ENCODE measurements around the gene PEX14. TPM values are rescaled to one million over a fixed set of nuclear protein-coding genes. Genes with fewer than 3 reads are reported as not detected.

PEX14 gene
- total and polyA plus RNA-seq, 9 of the 15 experiments (the other 6 are each of a cell fraction or from before 2014, with no cell fraction given), result 2.6 to 45.7 (median 22.7) TPM

DNA sequence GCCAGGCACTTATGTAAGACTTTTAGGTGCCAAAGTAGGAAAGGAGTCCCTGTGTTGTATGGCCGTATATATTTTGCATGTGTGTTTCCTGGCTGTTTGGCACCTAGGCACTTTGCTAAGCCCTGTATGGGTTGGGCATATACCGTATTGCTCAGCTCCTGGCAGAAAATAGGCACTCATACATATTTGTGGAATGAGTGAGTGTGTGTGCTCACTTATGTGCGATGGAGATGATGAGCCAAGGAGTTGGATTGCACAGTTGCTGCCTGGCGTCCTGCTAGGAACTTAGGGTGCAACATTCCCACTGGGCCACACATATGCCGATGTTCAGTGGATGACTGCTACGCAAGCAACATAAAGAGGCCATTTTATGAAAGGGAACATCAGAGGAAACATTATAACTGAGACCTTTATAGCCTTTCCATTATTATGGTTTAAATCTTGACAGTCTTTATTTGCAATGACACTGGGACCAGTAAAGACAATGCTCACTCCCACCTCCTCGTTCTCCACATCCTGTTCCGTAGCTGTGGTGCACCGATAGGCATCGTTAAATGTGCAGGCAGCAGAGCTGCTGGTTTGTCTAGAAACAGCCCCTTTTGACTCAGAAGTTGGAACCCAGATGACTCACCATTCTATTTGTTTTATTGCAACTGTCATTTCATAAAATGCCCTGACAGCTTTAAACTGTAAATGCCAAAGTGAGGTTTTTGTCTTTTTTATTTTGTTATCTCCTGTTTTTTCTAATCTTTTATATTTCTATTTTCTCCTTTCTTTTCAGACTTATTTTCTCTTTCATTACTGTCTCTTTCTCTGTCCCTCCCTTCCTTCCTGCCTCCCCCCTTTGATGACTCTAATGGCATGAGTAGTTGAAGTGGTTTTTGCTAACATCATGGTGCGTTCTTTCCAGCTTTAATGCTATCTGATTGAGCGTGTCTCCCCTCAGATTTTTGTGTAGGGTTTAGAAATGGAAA, 36.1 kb downstream of the PEX14 start (continued):
- TF ChIP-seq, protein P1, sequence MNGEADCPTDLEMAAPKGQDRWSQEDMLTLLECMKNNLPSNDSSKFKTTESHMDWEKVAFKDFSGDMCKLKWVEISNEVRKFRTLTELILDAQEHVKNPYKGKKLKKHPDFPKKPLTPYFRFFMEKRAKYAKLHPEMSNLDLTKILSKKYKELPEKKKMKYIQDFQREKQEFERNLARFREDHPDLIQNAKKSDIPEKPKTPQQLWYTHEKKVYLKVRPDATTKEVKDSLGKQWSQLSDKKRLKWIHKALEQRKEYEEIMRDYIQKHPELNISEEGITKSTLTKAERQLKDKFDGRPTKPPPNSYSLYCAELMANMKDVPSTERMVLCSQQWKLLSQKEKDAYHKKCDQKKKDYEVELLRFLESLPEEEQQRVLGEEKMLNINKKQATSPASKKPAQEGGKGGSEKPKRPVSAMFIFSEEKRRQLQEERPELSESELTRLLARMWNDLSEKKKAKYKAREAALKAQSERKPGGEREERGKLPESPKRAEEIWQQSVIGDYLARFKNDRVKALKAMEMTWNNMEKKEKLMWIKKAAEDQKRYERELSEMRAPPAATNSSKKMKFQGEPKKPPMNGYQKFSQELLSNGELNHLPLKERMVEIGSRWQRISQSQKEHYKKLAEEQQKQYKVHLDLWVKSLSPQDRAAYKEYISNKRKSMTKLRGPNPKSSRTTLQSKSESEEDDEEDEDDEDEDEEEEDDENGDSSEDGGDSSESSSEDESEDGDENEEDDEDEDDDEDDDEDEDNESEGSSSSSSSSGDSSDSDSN (IDR thresholded peaks at IDR 0.05; ENCODE audit: borderline replicate concordance in 1 of 2, low read depth in 2 of 2, low read length in 2 of 2), result 0 out of 4 replicates have a peak, but pooled peaks of 1 of the 2 experiments have one; percentile 25
- TF ChIP-seq RBM22 (IDR thresholded peaks at IDR 0.05; ENCODE audit: low read depth, low read length, poor library complexity, severe bottlenecking) (no peak), ZNF717 (CRISPR knock-in tag; IDR thresholded peaks at IDR 0.05) (no peak), TEAD4 (IDR thresholded peaks at IDR 0.05; ENCODE audit: low read length) (peak; percentile 86), TEAD4 (CRISPR knock-in tag; IDR thresholded peaks at IDR 0.05; ENCODE audit: borderline replicate concordance) (no peak), SRSF1 (IDR thresholded peaks at IDR 0.05; ENCODE audit: low read depth, low read length) (no peak), ZBED1 (IDR thresholded peaks at IDR 0.05) (no peak), DACH1 (IDR thresholded peaks at IDR 0.05; ENCODE audit: partially characterized antibody) (peak; percentile 74), ZEB2 (IDR thresholded peaks at IDR 0.05) (peak; percentile 76; the same call in 1 of the 2 replicates), SMAD2 (IDR thresholded peaks at IDR 0.05; ENCODE audit: low read depth, low read length) (no peak), ZNF133 (CRISPR knock-in tag; IDR thresholded peaks at IDR 0.05) (no peak), ZNF12 (CRISPR knock-in tag; IDR thresholded peaks at IDR 0.05) (no peak), SAP30 (IDR thresholded peaks at IDR 0.05; ENCODE audit: borderline replicate concordance, insufficient read depth, low read depth, low read length, poor library complexity, severe bottlenecking) (no peak), RBBP5 (IDR thresholded peaks at IDR 0.05; ENCODE audit: borderline replicate concordance, insufficient read depth, low read length, poor library complexity, severe bottlenecking) (no peak), EP400 (IDR thresholded peaks at IDR 0.05) (peak; percentile 69), GTF2A2 (tag; IDR thresholded peaks at IDR 0.05) (no peak), PPARD (CRISPR knock-in tag; IDR thresholded peaks at IDR 0.05) (no peak)
- TF ChIP-seq, protein P2, sequence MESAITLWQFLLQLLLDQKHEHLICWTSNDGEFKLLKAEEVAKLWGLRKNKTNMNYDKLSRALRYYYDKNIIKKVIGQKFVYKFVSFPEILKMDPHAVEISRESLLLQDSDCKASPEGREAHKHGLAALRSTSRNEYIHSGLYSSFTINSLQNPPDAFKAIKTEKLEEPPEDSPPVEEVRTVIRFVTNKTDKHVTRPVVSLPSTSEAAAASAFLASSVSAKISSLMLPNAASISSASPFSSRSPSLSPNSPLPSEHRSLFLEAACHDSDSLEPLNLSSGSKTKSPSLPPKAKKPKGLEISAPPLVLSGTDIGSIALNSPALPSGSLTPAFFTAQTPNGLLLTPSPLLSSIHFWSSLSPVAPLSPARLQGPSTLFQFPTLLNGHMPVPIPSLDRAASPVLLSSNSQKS (CRISPR knock-in tag; IDR thresholded peaks at IDR 0.05), result no peak
- TF ChIP-seq, protein P3, sequence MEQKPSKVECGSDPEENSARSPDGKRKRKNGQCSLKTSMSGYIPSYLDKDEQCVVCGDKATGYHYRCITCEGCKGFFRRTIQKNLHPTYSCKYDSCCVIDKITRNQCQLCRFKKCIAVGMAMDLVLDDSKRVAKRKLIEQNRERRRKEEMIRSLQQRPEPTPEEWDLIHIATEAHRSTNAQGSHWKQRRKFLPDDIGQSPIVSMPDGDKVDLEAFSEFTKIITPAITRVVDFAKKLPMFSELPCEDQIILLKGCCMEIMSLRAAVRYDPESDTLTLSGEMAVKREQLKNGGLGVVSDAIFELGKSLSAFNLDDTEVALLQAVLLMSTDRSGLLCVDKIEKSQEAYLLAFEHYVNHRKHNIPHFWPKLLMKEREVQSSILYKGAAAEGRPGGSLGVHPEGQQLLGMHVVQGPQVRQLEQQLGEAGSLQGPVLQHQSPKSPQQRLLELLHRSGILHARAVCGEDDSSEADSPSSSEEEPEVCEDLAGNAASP (IDR thresholded peaks at IDR 0.05), result no peak
